Measurements from ENCODE around the gene PPP1R15B.

DNA sequence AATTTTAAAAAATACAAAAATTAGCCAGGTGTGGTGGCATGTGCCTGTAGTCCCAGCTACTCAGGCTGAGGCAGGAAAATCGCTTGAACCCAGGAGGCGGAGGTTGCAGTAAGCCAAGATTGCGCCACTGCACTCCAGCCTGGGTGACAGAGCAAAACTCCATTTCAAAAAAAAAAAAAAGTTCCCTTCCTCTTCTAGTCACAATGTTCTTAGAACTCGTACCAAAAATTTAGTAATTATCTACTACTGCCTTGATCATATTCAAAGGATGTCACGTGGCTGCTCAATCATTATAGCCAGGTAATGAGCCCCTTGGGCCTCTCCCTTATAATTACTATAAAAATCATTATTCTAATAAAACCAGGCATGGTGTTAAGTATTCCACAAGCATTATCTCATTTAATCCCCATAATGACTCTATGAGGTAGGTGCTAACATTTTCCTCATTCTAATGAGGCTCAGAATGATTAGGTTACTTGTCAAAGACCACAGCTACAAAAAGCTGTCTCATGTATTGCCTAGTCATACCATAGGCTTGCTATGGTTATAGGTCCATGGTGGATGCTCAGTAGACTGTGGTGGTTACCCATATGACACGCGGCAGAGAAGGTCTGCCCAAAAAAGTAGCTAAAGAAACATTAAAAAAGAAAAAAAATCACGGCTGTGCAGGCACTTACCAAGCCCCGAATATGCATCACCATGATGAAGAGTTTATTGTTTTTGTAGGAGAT lies 15.5 kb upstream of the PPP1R15B start:
- TF ChIP-seq YY1 (IDR thresholded peaks at IDR 0.05; ENCODE audit: insufficient read depth, insufficient read length): no peak
- no peak for TF ChIP-seq ZNF274 (IDR thresholded peaks at IDR 0.05; ENCODE audit: low read depth, low read length)
- TF ChIP-seq SUZ12 (IDR thresholded peaks at IDR 0.05; ENCODE audit: extremely low read depth, insufficient read depth, insufficient read length): no peak

Data from NT2/D1 (cell line).